ENCODE data around the gene FAM171A2. TPM values are rescaled to one million over a fixed set of nuclear protein-coding genes. Genes with fewer than 3 reads are reported as not detected.

The FAM171A2 gene
- total and polyA plus RNA-seq, 8 donors, result 0.30 to 5.4 (median 0.31) TPM; not detected in 3

- no peak for TF ChIP-seq EP300 (IDR thresholded peaks at IDR 0.05)
- TF ChIP-seq CTCF (IDR thresholded peaks at IDR 0.05), result no peak
- no peak for TF ChIP-seq POLR2AphosphoS5 (IDR thresholded peaks at IDR 0.05)
- no peak for TF ChIP-seq POLR2A (IDR thresholded peaks at IDR 0.05)
- Histone ChIP-seq H3K27me3 (peaks cover 0 to 23% (median 0%) of the 10 kb centered on the region in 3 donors), H3K36me3 (no peaks in the 10 kb centered on the region), H3K9me3 (no peaks in the 10 kb centered on the region), H3K27ac (no peak overlapping the region), H3K4me3 (no peak overlapping the region), H3K4me1 (peaks cover 0 to 23% (median 0%) of the 10 kb centered on the region in 4 donors)
- peak in 1 of 2 donors; percentile 74 for DNase-seq
- 43 to 55% (median 48%) methylated on average over 6 of the region's 6 CpGs for WGBS, 5 donors
- intact Hi-C loops (cut with DNase I; ENCODE audit: low total_unique reads), result no loop called here
Observed at GRCh38 chr17:44338702-44339101, 25.0 kb downstream of the FAM171A2 start.

- DNase-seq, result peak in 1 of 2 donors; percentile 59
- peaks cover 0 to 33% (median 6%) of the 10 kb centered on the region in 4 donors for H3K4me1 ChIP-seq
- TF ChIP-seq CTCF (IDR thresholded peaks at IDR 0.05) (no peak), POLR2AphosphoS5 (IDR thresholded peaks at IDR 0.05) (no peak), POLR2A (IDR thresholded peaks at IDR 0.05) (no peak), EP300 (IDR thresholded peaks at IDR 0.05) (no peak)
- intact Hi-C loops (cut with DNase I; ENCODE audit: low total_unique reads), result no loop called here
- H3K27me3 ChIP-seq, result peaks cover 0 to 23% (median 0%) of the 10 kb centered on the region in 3 donors
- WGBS, 5 donors, result 28 to 54% (median 51%) methylated on average over 5 of the region's 5 CpGs
- no peaks in the 10 kb centered on the region for H3K9me3 ChIP-seq
- H3K36me3 ChIP-seq, result no peaks in the 10 kb centered on the region
- H3K27ac ChIP-seq, result no peak overlapping the region
- H3K4me3 ChIP-seq, result no peak overlapping the region
Observed at GRCh38 chr17:44335968-44336367, 27.7 kb downstream of the FAM171A2 start.

GRCh38 chr17:44335564-44335963, 28.1 kb downstream of the FAM171A2 start:
- no peak overlapping the region for H3K27ac ChIP-seq
- peaks cover 0 to 35% (median 8%) of the 10 kb centered on the region in 4 donors for H3K4me1 ChIP-seq
- no peaks in the 10 kb centered on the region for H3K36me3 ChIP-seq
- no peak for DNase-seq
- intact Hi-C loops (cut with DNase I; ENCODE audit: low total_unique reads), result no loop called here
- H3K4me3 ChIP-seq, result no peak overlapping the region
- no peak for TF ChIP-seq POLR2A (IDR thresholded peaks at IDR 0.05)
- TF ChIP-seq EP300 (IDR thresholded peaks at IDR 0.05), result no peak
- WGBS, 5 donors, result 79 to 82% (median 80%) methylated on average over 3 of the region's 3 CpGs
- H3K9me3 ChIP-seq, result no peaks in the 10 kb centered on the region
- H3K27me3 ChIP-seq, result peaks cover 0 to 23% (median 0%) of the 10 kb centered on the region in 3 donors

- no peak for TF ChIP-seq EP300 (IDR thresholded peaks at IDR 0.05)
- no peak for TF ChIP-seq POLR2AphosphoS5 (IDR thresholded peaks at IDR 0.05)
- no peak for TF ChIP-seq POLR2A (IDR thresholded peaks at IDR 0.05)
- no peak for TF ChIP-seq CTCF (IDR thresholded peaks at IDR 0.05)
- intact Hi-C loops (cut with DNase I; ENCODE audit: low total_unique reads), result no loop called here
Observed at GRCh38 chr17:44334727-44335126, 28.9 kb downstream of the FAM171A2 start.

GRCh38 chr17:44334315-44334714, 29.3 kb downstream of the FAM171A2 start:
- intact Hi-C loops (cut with DNase I; ENCODE audit: low total_unique reads), result no loop called here
- no peak for DNase-seq
- WGBS, 5 donors, result 63 to 78% (median 65%) methylated on average over 2 of the region's 2 CpGs

More at GRCh38 chr17:44334727-44335126, 28.9 kb downstream of the FAM171A2 start:
- Histone ChIP-seq H3K27ac (peak overlapping the region in 1 of 5 donors; percentile 32), H3K27me3 (peaks cover 0 to 23% (median 0%) of the 10 kb centered on the region in 3 donors), H3K4me1 (peaks cover 0 to 35% (median 8%) of the 10 kb centered on the region in 4 donors), H3K36me3 (no peaks in the 10 kb centered on the region), H3K4me3 (no peak overlapping the region), H3K9me3 (no peaks in the 10 kb centered on the region)
- 42 to 57% (median 53%) methylated on average over 3 of the region's 3 CpGs for WGBS, 5 donors
- no peak for DNase-seq

More at GRCh38 chr17:44334315-44334714, 29.3 kb downstream of the FAM171A2 start:
- Histone ChIP-seq H3K27ac (peak overlapping the region in 2 of 5 donors; percentile 1 to 32), H3K27me3 (peaks cover 0 to 23% (median 0%) of the 10 kb centered on the region in 3 donors), H3K4me1 (peaks cover 0 to 35% (median 8%) of the 10 kb centered on the region in 4 donors), H3K9me3 (no peaks in the 10 kb centered on the region), H3K4me3 (no peak overlapping the region), H3K36me3 (no peaks in the 10 kb centered on the region)
- no peak for TF ChIP-seq POLR2AphosphoS5 (IDR thresholded peaks at IDR 0.05)
- TF ChIP-seq CTCF (IDR thresholded peaks at IDR 0.05), result no peak
- TF ChIP-seq EP300 (IDR thresholded peaks at IDR 0.05), result no peak
- TF ChIP-seq POLR2A (IDR thresholded peaks at IDR 0.05), result no peak

Data from stomach (tissue), 9 donors.